Skin of body (tissue), 2 donors: ENCODE results near the gene TNXB. TPM values are rescaled to one million over a fixed set of nuclear protein-coding genes. Genes with fewer than 3 reads are reported as not detected.
A peak's percentile ranks its signal among the peaks of the same experiment; 100 is the strongest.
"Not testable (repeated sequence)": the region's sequence is repeated elsewhere in the genome, so short reads cannot be mapped to it uniquely, and the experiment has no call there.

Source experiments
- DNase-seq: peaks from one replicate; lab custom pipeline; 2025; lab: John Stamatoyannopoulos, UW
- total RNA-seq: library from RNA; depleted of rRNA; stranded (reverse); fragments of >200 nt; gene quantifications from one replicate; pipeline ENCODE4 v1.2.3, GENCODE V29; 2014

The TNXB gene
- total RNA-seq, 1 donor from 2014 or later, result 64.4 TPM

DNA sequence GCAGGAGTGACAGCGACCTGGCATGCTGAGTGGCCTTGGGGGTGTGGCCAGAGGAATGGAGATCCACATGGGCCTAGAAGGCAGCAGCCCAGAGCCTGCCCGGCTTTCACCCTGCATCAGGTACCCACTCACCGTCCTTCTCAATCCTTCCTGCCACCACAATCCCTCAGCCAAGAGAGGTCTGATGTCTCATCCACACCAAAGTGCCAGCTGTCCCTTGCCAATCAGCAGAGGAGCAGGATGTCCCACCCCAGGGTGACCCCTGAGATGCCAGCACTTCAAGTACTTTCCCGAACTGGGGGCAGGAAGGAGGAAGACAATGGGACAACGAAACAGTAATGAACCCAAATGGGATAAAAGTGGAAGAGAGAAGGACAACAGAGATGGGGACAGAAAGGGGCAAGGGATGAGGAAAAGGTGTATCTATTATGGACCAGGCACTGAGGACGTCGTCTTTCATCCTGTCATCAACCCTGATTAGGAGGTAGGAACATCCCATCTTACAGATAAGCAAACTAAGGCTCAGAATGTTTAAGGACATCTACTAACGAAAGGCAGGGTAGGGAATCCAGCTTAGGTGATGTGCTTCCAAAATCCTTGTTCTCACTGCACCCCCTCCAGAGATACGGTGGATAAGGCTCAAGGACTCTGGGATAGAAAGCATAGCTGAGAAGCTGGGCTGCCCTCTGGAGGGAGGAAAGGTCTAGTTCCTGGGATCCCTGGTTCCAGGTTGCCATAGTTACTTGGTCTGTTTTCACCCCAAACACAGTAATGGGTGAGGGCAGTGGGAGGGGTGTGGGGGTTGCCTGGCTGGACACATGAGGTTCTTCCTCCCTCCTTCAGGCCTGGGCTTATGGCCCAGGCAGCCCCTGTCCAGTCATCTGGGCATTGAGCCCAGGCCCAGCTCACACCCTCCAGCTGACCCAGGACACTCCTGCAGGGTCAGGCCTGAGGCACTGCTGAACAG, 4.5 kb upstream of the TNXB start:
- DNase-seq, result peak; percentile 92

DNA sequence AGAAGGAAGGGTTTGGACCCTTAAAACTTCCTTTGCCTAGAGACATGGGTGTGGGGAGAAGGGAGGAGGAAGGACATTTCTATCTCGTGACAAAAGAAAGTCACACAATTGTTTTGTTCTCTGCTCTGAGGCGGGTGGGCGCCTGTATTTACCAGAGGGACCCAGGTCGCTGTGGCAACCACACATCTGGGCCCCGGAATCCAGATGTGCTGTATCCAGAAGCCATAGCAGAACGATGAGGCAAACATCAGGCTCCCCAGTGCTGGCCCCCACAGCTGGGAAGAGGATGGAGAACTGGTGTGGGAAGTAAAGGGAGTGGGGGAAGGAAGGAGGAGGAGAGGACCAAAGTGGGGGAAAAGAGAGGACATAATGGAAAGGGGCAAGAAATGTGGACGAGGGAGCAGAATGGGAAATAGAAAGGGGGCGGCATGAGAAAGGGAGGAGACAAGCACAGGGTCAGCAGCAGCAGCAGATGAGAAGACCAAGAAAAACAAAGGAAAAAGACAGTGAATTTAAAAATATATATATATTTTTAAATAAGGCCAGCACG, 3.4 kb upstream of the TNXB start:
- peak; percentile 96 for DNase-seq

DNA sequence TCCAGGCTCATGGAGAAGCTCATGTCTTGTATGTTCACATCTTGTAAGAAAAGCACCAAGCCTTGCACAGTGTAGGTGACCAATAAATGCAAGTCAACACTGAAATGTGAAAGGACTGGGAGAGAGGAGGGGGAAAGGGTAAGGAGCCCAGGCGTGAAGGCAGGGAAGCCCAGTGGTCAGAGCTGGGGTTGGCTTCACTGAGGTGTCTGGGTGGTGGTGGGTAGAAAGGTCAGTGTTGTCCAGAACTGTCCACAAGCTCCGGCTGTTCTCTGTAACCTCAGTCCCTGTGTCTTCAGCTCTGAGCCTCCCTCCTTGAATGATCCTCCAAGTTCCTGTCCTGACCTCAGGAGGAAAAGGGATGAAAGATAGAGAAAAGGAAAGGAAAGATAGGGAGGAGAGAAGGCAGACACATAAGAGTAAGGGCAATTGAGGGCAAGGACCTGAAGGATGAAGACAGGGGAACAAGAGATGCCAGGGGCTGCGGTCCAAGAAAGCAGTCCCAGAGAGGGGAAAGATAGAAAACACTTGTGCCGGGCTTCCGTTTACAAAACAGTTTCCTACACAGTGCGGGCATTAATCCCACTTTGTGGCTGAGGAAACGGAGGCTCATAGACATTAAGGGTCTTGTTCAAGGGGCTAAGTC, 2.4 kb upstream of the TNXB start:
- peak; percentile 86 for DNase-seq

DNA sequence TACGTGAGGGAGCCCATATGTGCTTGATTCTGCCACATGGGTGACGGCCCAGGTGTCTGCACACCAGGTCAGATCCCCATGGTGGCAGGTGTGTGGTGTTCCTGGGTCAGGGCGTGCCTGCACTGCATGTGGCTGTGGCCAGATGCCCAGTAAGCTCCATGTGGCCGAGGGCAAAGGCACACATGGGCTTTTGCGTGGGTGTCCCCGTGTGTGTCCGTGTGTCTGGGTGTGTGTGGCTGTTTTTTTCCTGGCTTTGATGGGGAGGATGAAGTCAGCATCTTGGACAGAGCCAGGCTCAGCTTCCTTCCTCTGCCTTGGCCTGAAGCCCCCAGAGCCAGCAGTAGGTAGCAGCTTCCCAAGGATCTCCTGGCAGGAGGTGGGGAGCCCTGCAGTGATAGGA, 1.5 kb upstream of the TNXB start:
- DNase-seq, result no peak

DNA sequence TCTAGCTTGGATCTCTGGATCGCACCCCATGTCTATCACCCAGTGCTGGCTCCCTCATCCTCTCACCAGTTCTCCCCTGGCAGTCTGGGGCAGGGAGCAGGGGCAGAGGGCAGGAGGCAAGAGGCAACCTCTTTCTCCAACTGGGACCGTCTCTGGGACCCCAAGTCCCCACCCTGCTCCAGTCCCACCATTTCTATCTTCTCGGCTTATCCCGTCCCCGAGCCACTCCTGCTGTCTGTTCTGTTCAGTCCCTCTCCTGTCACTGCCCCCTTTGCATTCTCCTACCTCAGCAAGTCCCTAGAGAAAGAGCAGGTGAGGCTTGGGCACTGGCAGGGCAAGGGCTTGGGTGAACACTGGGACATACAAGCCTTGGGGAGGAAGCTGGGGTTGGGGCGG, 625 bp upstream of the TNXB start:
- no peak for DNase-seq

DNA sequence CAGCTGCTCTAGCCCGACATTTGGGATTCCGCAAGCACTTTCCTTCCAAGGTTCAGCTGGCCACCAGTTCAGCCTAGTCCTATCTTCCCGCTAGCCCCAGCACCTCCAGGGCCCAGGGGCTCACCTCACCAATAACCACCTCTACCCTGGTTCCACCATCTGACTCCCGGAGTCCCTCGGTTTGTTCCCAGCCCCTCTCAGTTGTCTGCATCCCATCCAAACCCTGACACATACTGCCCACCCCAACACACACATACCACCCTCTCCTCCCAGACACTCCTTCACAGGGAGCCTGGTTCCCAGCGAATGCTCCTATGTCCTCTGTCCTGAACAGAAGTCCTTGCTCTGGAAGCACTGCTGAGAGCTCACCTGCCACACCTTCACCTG, 418 bp downstream of the TNXB start:
- no peak for DNase-seq

DNA sequence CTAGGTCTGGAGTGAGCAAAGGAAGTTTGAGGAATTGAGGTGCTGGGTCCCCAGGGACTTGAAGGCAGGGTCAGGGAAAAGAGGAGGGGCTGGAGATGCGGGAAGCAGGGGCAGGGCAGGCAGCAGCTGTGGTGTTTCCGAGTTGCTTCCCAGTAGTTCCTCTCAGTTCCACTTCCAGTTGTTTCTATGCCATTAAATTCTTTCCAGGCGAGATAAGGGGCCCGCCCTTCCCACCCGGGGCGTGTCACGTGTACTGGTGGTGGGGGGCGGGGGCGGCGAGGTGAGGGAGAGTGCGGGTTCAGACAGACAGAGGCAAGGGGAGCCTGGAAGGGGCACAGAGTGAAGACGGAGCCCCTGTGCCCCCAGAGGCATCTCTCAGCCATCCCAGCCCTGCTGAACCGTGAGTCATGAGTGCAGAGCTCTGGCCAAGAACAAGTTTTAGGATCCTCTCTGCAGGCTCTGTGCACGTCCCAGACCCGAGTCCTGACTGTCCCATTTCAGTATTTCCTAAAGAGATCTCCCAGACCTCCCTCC, 977 bp downstream of the TNXB start:
- DNase-seq, result peak; percentile 92

DNA sequence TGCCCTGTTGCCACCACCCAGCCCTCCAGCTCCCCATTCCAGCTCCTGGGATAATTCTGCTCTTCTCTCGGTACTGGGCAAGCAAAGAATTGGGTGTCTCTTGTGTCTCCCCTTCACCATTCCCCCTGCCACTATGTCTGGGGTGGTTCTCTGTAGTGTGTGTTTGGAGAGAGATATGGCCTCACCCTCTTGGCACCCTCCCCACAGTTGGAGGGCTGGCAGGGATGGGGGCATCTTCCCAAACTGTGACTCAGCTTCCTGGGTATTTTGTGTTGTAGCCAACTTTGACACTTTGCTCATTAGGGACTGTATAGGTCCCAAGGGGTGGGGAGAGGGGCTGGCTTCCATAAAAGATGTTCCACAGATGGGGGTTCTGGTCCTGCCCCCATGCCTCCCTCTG, 1.7 kb downstream of the TNXB start:
- peak; percentile 58 for DNase-seq

DNA sequence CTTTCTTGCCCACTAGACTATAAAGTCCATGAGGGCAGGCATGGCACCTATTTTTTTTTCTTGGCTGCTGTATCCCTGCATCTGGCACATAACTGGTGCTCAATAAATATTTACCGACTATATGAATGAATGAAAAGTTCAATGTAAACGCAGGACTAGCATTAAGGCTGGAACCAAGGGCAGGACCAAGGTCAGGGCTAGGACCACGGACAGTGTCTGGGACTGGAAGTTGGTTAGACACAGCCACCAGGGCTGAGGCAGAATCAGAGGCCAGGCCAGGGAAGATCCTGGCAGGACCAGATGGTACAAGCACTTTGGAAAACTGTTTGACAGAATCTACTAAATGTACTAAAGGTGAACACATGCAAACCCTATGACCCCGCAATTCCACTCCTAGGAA, 3.7 kb downstream of the TNXB start:
- no peak for DNase-seq

DNA sequence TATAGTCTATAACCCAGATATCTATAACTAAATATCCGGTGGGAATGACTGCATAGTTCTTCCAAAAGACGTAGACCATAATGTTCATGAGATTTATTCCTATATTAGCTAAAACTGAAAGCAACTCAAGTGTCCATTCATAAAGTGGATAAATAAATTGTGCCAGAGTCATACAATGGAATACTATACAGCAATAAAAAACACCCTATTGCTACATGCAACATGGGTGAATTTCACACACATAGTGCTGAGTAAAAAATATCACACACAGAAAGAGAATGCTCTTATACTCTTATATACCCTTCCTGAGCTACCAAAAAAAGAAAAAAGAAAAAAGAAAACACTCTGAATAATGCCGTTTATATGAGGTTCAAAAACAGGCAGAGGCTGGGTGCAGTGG, 6.9 kb downstream of the TNXB start:
- DNase-seq, result no peak

DNA sequence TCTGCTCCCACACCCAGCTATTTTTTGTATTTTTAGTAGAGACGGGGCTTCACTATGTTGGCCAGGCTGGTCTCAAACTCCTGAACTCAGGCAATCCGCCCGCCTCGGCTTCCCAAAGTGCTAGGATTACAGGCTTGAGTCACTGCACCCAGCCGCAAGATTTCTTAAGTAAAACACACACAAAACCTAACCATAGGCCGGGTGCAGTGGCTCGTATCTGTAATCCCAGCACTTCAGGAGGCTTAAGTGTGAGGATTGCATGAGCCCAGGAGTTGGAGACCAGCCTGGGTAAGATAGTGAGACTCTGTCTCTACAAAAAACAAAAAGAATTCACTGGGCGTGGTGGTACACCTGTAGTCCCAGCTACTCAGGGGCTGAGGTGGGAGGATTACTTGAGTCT, 8.9 kb downstream of the TNXB start:
- DNase-seq, result not testable (repeated sequence)

DNA sequence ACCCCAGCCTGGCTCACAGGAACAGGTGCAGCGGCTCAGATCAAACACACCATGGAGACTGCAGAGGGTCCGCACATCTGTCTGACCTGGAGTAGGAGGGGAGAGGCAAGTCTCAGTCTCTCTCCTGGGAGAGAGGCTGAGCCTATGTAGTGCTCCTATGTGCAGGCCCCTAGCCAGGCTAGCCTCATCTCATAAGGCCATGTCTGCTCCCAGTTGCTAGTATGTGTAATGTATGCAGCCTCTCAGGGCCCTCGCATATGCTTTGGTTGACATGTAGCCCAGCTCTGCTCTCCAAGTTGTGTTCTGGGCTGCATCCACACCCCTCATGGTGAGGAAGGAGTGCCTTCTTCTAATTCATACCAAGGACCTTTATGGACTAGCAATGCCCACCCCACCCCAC, 11.8 kb downstream of the TNXB start:
- no peak for DNase-seq

DNA sequence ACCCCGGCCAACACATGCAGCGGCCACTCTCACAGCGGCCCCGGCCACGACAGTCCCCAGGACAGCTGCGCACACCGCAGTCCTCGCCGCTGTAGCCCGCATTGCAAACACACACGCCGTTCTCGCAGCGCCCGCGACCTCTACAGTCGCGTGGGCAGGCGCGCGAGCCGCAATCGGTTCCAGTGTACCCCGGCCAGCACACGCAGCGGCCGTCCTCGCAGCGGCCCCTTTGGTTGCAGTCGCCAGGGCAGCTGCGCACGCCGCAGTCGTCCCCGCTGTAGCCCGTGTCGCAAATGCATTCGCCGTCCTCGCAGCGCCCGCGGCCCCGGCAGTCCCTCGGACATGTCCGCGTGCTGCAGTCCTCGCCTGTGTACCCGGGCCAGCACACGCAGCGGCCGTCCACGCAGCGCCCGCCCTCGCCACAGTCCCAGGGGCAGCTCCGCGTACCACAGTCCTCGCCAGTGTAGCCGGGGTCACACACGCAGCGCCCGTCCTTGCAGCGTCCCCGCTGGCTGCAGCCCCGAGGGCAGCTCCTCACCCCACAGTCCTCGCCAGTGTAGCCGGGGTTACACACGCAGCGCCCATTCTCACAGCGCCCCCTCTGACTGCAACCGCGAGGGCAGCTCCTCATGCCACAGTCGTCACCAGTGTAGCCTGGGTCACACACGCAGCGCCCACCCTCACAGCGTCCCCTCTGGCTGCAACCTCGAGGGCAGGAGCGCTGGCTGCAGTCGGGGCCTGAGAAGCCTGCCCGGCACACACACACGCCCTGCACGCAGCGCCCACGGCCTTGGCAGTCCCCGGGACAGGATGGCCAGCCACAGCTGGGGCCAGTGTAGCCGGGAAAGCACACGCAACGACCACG, 12.5 kb downstream of the TNXB start:
- DNase-seq, result no peak

DNA sequence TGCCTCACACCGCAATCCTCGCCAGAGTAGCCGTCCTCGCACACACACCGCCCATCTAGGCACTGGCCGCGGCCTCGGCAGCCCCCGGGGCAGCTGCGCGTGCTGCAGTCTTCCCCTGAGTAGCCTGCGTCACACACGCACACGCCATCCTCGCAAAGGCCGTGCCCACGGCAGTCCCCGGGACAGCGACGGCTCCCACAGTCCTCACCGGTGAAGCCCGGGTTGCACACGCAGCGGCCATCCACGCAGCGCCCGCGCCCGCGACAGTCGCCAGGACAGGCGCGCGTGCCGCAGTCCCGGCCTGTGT, 13.1 kb downstream of the TNXB start:
- no peak for DNase-seq

DNA sequence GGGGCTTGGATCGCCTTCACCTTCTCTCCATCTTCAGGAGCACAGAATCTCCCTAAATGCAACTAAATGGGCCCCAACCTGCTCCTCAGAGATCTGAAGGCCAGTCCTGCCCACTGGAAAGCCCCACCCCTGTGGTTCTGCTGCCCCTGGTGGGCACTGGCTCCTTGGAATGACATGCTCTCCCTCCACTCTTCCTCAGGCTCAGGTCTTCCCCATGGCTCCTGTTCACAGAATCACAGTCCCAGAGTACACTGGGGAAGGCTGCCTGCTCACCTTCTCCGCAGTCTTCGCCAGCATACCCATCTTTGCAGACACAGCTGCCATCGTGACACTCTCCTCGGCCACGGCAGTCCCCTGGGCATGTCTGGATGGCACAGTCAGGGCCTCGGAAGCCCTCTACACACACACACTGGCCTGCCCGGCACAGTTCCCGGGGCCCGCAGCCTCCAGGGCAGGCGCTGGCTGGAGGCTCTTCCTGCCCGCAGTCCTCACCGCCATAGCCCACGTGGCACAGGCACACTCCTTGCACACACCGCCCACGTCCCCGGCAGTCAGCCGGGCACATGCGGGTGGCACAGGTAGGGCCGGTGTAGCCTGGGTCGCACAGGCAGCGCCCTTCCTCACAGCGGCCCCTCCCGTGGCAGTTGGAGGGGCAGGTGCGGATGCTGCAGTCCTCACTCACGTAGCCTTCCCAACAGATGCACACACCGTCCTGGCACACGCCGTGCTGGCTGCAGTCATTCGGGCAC, 13.6 kb downstream of the TNXB start:
- DNase-seq, result no peak

DNA sequence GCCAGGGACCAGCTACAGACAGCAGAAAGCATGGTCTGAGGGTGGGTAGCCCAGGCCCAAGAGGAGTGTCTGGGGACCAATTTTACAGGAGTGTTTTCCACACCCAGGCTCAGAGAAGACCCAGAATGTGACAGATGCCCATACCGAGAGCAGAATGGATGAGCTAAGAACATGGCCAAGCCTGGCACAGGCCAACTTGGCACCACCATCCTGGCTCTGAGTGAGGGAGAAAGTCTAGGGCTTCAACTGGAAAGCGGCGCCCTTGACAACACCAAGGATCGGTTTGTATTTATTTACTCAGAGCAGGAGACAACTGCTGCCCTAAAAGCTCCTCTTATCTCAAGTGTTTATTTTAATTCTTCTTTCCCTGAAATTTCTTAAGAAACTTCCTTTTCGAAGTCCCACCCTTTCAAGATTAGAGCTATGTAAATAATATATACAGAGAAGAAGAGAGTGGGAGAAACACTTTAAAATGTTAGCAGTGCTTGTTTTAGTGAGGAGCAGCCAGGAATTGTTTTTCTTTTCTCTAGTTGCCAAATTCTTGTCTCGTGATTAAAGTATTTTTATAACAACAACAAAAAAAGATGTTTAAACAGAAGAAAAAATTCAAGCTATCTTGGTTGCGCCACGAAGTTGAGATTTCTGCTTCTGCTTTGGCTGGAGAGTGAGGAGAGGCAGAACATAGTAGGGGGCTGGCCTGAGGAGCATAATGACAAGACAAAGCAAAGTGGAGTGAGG, 16.2 kb downstream of the TNXB start:
- peak; percentile 61 for DNase-seq

DNA sequence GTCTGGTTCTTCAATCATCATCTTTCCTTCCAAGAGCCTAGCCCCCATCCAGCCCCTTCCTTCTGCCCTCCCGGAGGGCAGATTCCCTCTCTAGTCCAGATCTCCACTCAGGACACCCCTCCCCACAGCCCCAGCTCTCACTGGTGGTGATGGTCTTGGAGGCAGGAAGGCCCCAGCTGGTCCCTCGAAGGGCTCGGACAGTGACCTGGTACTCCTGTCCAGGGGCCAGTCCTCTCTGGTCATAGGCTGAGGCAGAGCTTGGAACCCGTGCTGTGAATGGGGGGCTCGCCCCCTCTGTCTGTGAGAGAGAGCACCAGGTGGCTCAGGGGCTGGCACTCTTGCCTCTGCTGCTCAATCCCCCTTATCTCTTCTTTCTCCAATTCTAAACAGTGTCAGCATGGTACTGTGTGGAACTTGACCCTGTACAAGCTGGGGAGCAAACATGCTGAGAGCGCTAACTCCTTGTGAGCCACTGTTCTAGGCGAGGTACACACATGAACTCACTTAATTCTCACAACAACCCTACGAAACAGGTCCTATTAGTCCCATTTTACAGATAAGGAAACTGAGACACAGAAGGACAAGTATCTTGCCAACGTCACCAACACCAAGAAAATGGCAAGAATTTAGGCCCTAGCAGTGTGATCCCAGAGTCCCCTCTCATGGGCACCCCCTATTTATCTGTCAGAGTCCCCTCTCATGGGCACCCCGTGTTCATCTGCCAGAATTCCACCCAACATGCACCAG, 19.9 kb downstream of the TNXB start:
- no peak for DNase-seq

DNA sequence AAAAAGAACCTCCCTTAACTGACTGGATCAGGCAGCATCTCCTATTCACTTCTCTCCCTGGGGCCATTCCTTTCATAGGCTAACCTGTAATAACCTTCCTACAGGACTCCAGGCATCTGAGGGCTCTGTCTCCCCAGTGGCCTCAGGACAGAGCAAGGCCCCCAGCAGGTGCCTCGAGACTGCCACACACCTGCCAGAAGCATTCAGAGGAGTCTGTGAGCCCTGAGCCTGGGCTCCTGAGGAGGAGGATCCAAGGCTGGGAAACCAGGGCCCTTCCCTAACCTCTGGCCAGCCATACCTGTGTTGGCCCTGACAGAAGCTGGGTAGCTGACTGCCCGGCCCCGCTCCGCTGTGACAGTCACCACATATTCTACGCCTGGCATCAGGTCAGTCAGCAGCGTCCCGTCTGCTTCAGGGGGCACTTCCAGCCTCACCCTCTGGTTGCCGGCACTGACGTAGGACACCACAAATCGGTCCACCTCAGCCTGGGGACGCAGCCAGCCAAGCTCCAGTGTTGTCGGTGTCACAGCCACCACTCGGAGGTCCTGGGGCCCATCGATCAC, 20.6 kb downstream of the TNXB start:
- no peak for DNase-seq
